GM18517 (cell line): ENCODE results near the gene UGT1A8.

Experiments used
- ATAC-seq: cut with Tn5 transposase; IDR thresholded peaks from one replicate; pipeline ENCODE4 v1.9.1; 2021; ENCODE audit warnings: mild to moderate bottlenecking, moderate library complexity; ENCODE audit not compliant: unreplicated experiment

The UGT1A8 gene

DNA sequence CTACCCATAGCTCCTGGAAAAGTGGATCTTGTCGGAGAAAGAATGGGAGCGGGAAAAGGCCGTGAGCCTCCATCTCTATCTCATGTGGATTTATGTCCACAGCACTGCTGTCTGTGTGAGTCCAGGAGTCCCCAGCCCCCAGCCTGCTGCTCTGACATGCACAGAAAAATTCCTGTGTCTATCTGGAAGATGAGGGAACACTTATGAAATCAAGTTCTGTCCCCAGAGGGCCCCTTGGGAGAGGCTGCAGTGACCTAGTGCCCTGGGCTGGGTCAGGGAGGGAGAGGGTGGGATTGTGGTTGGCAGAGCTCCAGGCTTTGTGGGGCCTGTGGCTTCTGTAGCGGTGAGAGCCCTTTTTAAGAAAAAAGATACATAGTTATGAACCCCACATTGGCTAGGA is 199.3 kb downstream of the UGT1A8 start:
- no peak for ATAC-seq

DNA sequence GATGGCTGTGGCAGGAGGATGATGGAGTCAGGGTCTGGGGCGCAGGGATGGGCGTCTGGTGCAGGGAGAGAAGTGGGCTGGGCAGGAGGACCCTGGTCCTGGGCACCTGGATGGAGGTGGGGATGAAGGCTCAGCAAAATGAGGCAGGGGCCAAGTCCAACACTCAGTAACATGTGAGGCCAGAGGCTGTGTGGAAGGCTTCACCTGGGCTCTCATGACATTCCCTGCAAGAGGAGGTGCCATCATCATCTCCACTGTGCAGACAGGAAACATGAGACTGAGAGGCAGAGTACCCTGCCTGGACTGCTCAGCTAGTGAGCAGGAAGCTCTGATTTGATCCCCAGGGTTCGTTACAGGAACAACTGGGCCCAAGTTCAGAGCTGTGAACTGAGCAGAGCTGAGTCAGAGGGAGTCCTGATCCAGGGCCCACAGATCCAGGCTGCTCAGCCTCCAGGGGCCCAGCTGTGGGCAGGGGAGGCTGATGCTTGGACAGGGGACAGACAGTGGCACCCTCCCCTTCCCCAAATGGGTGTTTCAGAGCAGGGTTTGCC is 200.0 kb downstream of the UGT1A8 start:
- no peak for ATAC-seq

DNA sequence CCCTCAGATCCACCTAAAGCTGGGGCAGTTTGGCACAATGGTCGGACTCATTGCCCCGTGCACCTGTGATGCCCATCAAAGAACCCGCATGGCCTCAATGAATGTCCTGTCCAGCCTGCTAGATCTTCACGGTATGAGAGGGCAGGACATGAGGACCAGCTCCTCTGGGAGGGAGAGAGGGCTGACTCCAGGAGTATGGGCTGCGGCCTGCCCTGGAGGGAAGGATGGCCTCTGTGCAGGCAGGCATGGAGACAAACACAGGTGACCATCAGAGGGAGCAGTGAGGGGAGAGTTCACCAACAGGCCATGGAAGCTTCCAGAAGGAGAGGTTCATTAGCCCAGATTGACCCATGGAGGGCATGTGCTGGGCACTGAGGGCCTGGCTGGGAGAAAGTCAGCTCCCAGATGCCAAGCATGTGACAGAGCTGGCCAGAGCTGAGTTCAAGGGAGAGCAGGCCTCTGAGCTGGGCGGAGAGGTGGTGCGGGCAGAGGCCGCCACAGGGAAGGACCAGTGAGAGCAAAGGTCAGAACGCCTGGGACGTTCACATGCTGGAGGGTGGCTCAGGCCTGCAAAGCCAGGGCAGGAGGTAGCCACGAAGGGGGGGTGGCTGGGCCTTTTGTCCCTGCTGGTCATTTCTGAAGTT is 200.7 kb downstream of the UGT1A8 start:
- no peak for ATAC-seq

DNA sequence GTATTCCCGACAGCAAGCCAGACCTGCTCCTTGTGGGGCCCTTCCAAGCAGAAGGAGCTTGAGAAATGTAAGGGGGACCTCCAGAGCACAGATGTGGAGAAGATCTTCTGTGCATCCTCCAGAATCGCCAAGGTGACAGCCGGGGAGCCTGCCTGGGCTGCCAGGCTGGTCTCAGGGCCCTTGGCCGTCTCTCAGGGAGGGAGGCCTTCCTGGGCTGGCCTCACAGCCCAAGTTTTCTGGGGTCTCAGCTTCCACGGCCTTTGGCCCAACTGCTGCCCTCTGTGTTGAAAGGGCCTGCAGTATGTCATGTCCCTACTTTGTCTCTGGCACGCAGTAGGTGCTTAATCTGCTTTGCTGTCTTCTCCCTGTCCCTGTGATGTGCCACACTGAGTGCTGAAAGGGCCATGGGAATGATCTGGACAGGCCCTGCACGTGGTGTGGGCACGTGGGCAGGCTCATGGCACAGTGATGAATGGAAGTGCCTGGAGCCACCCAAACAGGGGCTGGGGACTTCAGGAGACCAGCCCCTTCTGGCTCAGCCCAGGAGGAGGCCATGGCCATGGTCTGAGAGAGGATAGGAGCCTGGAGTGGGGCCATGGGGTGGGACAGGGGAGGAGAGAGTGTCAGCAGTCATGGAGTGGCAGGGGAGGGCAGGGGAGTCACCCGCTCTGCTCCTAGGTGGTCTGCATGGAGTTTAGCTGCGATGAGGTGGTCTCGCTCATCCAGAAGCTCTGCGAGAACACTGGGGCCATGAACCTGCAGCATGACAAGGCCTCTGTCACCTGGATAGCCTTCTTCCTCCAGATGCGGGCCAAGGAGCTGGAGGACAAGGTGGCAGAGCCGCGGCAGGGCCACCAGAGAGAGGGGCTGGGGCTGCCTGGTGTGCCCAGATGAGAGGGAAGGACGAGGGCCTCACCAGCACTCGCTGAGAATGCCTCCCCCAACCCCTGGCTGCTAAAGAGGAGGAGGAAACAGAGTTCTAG is 201.5 kb downstream of the UGT1A8 start:
- ATAC-seq = no peak

DNA sequence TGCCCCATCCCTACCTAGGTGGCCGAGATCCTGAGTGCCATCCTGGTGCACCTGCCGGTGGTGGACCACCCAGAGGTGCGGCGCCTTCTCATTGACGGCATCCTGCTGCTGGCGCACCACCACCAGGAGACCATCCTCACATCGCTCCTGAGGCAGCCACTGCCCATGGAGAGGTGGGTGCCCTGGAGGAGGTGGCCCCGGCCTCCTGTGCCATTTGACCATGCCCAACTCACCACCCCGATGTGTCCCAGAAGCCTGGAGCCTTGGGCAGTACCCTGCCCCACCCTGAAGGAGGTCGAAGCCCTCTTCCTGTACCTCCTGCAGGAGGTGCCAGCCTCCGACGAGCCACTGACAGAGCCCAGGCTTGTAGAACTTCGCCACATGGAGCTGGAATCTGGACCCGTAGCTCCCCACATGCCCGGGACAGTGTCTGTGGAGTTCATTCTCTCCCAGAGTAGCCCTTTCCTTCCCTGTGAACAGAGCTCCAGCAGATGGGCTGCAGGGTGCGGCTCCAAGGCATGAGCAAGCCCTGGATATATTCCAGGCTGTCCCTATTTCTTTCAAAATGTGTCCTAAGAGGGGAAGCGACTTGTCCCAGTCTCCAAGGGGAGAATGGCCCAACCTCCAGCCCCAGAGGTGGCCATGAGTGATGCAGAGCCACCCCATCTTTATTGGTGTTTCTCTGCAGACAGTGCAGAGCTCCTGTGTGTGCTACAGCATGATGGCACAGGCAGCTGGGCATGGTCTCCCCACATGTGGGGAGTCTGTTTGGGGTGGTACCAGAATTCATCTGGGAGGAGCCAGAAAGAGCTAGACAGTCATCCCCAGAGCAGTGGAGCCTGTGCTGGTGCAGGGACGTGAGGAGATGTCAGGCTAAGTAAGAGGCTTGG is 202.7 kb downstream of the UGT1A8 start:
- ATAC-seq = no peak

DNA sequence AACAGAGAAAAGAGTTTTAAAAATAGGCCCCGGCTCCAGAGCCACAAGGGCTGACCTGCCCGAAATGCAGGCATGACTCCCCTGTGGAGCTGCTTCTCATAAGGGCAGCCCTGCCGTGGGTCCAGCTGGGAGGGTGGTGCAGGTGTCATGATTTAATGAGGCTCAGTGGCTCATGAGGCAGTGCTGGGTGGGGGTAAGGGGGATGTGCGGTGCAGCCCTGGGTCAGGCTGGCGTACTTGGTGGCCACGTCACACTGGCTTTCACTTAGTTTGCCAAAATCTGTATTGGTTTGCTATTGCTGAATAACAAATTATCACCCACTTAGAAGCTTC is 203.3 kb downstream of the UGT1A8 start:
- no peak for ATAC-seq

DNA sequence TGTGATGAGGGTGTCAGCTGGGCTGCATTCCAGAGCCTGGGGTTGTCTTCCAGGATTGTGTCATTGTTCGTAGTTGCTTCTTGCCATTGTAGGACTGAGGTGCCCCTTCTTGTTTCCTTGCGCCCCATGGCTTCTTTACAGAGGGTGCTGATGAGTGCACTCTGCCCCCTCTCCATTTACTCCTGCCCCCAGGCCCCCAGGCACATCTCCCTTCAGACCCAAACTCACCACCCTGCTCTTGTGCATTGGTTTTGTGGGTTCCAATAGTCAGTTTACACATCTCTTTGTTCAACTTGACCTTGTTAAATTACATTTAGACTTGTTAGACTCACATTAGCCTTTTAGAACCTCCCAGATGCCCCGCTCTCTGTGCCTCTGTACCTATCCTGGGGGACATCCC is 203.8 kb downstream of the UGT1A8 start:
- ATAC-seq = no peak

DNA sequence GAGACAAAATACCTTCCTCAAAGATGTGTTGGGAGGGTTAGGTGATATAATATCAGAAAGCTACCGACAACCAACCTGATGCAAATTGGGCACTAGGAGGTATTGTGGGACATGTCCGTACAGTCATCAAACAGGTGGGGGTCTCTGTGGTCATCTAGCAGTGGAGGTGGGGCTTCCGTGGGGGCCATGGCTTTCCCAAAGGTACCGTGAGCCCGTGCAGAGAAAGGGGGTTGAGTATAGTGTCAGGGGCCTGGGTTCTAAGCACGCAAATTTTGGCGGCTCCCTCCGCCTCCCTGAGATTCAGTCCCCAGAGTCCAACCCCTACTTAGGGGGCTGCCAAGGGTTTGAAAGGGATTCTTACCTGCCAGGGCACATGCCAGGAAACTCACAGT is 204.3 kb downstream of the UGT1A8 start:
- ATAC-seq = no peak

DNA sequence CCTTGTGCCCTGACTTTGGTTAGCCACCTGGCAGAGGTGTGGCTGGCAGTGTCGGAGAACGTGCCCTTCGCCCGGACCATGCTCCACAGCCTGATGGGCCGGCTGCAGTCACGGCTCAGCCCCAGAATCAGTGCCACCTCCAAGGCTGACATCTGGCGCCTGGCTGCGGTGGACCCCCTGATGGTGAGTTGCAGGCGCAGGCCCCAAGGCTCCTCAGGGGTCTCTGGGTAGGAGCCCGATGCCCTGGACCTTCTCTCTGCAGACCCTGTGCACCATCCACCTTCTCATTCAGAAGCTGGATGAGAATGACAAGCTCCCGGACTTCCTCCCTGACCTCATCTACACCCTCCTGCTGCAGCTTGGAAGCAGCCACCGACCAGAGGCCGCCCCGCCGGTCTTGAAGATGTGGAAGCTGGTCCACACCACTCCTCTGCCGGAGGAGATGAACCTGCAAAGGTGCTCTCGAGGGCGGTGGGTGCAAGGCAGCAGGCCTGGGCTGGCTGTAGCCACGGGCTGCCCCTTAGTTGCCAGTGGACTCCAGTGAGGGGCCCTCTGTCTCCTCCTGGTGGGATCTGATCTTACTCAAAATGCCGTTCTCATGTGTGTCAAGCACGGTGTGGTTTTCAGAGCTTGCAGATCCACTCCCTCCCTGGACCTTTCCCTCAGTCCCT is 204.8 kb downstream of the UGT1A8 start:
- no peak for ATAC-seq
